HFFc6 (cell line): ENCODE data around the gene DNAH2. TPM values are rescaled to one million over a fixed set of nuclear protein-coding genes. Genes with fewer than 3 reads are reported as not detected.
A peak's percentile ranks its signal among the peaks of the same experiment; 100 is the strongest.

Experiments used
- DNase-seq: peaks from one replicate; pipeline ENCODE4 v3.0.0-alpha.2; 2018
- H3K27ac Mint-ChIP-seq: 2 replicates; pipeline ENCODE4 v1.8.0; 2020; ENCODE audit warnings: mild to moderate bottlenecking, mixed read lengths
- H3K27me3 Mint-ChIP-seq: 2 replicates; pipeline ENCODE4 v1.8.0; 2021; ENCODE audit warnings: mild to moderate bottlenecking, moderate library complexity, mixed read lengths; ENCODE audit not compliant: insufficient read depth
- H3K36me3 Mint-ChIP-seq: 2 replicates; pipeline ENCODE4 v1.8.0; 2021; ENCODE audit warnings: low read depth, mixed read lengths
- H3K4me1 Mint-ChIP-seq: 2 replicates; pipeline ENCODE4 v1.8.0; 2020; ENCODE audit warnings: low read depth, mixed read lengths
- H3K4me3 Mint-ChIP-seq: 2 replicates; pipeline ENCODE4 v1.8.0; 2020; ENCODE audit warnings: mild to moderate bottlenecking, moderate library complexity, mixed read lengths
- H3K9me3 Mint-ChIP-seq: 2 replicates; pipeline ENCODE4 v1.8.0; 2020; ENCODE audit warnings: mild to moderate bottlenecking, mixed read lengths
- CTCF ChIP-seq: fragments of 200-600 bp; sonication (generic); IDR thresholded peaks from 2 replicates; pipeline ENCODE4 v1.5.0; 2021; ENCODE audit warnings: antibody characterized with exemption, mild to moderate bottlenecking
- total RNA-seq, 6 experiments: library from RNA; stranded (reverse); fragmentation: NEBNext Ultra II Directional; extraction: Animal tissue kit (Norgen Biotek cat#: 25700); gene quantifications; 2 replicates in 1 of 6; 3 replicates in 5 of 6; pipeline ENCODE4 v1.2.3, GENCODE V29; 2021

DNAH2 gene
- total RNA-seq, 6 experiments from 2014 or later: not detected

- no peak; the same call in 1 of the 2 replicates for TF ChIP-seq CTCF
- H3K36me3 Mint-ChIP-seq: no peaks in the 10 kb centered on the region
- H3K4me1 Mint-ChIP-seq: peaks cover 42% of the 10 kb centered on the region
- no peaks in the 10 kb centered on the region for H3K9me3 Mint-ChIP-seq
- peak within 1 kb of the TSS; percentile 100 for H3K27ac Mint-ChIP-seq
- peak; percentile 81 for DNase-seq
- H3K4me3 Mint-ChIP-seq: peak within 1 kb of the TSS; percentile 99
- H3K27me3 Mint-ChIP-seq: peaks cover 25% of the 10 kb centered on the region
Measured at GRCh38 chr17:7833795-7834541, 116.4 kb downstream of the DNAH2 start, which contains the start of gene KDM6B. KDM6B (plus strand) TSS chr17:7834217; CDS start chr17:7845555, 11,338 bp downstream.

GRCh38 chr17:7834542-7834956 is 117.0 kb downstream of the DNAH2 start:
- Mint-ChIP-seq H3K27ac (peak overlapping the region; percentile 100), H3K27me3 (peaks cover 22% of the 10 kb centered on the region), H3K4me3 (peak overlapping the region; percentile 99), H3K4me1 (peaks cover 48% of the 10 kb centered on the region), H3K36me3 (no peaks in the 10 kb centered on the region), H3K9me3 (no peaks in the 10 kb centered on the region)
- TF ChIP-seq CTCF: no peak
- no peak for DNase-seq

- Mint-ChIP-seq H3K36me3 (no peaks in the 10 kb centered on the region), H3K27me3 (peaks cover 20% of the 10 kb centered on the region), H3K9me3 (no peaks in the 10 kb centered on the region), H3K4me1 (peaks cover 55% of the 10 kb centered on the region), H3K27ac (peak overlapping the region; percentile 100), H3K4me3 (peak overlapping the region; percentile 99)
- peak; percentile 82 for TF ChIP-seq CTCF
- peak; percentile 96 for DNase-seq
Measured at GRCh38 chr17:7834957-7835813, 117.6 kb downstream of the DNAH2 start.

- H3K27ac Mint-ChIP-seq: peak overlapping the region; percentile 100
- H3K4me3 Mint-ChIP-seq: peak overlapping the region; percentile 99
- peak; percentile 61 for DNase-seq
- H3K36me3 Mint-ChIP-seq: peaks cover 7% of the 10 kb centered on the region; the same call in 1 of the 2 replicates
- peaks cover 18% of the 10 kb centered on the region for H3K27me3 Mint-ChIP-seq
- TF ChIP-seq CTCF: no peak
- H3K9me3 Mint-ChIP-seq: no peaks in the 10 kb centered on the region
- peaks cover 63% of the 10 kb centered on the region for H3K4me1 Mint-ChIP-seq
Measured at GRCh38 chr17:7835814-7836595, 118.5 kb downstream of the DNAH2 start.
